Neural progenitor cell (in vitro differentiated cells): ENCODE measurements around the gene EXD3.

Experiments
- CTCF ChIP-seq: fragments of 200-600 bp; sonication (generic); IDR thresholded peaks from 2 replicates; pipeline ENCODE4 v1.5.1; 2017; ENCODE audit warnings: antibody characterized with exemption, mild to moderate bottlenecking
- EZH2 ChIP-seq: fragments of 200-600 bp; sonication (generic); IDR thresholded peaks from 2 replicates; pipeline ENCODE4 v1.6.1; 2017; ENCODE audit warnings: antibody characterized with exemption, mild to moderate bottlenecking, moderate library complexity

- TF ChIP-seq CTCF (no peak), EZH2 (no peak)
Measured at GRCh38 chr9:137455359-137455991, 32.5 kb upstream of the EXD3 start.
